DMS79 treated with DMSO at 0.1 percent for 48 hours (cell line): ENCODE data around the gene RPS6KB1.
A peak's percentile ranks its signal among the peaks of the same experiment; 100 is the strongest.
"Not testable (repeated sequence)": the region's sequence is repeated elsewhere in the genome, so short reads cannot be mapped to it uniquely, and the experiment has no call there.

ENCODE experiments used
- DNase-seq: peaks from one replicate; lab custom pipeline; 2025; lab: John Stamatoyannopoulos, UW

RPS6KB1 gene

DNA sequence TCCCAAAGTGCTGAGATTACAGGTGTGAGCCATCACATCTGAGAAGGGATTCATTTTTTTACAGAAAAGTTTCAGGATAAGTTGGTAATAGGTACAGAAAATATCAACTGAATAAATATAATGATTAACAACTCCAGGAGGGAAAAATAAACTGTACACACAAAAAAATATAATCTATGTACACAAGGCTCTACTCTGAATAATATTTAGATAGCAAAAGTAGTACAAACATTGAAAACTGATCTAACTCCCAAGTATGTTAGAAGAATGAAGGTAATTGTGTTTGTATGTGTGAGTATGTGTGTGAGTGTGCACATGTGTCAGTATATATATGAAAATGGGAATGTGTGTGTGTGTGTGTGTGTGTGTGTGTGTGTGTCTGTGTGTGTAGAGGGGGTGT is 20.6 kb upstream of the RPS6KB1 start:
- no peak for DNase-seq

DNA sequence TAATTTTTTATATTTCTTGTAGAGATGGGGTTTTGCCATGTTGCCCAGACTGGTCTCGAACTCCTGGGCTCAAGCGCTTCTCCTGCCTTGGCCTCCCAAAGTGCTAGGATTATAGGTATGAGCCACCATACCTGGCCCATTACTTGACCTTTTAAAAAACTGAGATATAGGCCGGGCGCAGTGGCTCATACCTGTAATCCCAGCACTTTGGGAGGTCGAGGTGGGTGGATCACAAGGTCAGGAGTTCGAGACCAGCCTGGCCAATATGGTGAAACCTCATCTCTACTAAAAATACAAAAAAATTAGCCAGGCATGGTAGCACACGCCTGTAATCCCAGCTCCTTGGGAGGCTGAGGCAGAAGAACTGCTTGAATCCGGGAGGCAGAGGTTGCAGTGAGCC is 19.5 kb upstream of the RPS6KB1 start:
- not testable (repeated sequence) for DNase-seq

GRCh38 chr17:59874376-59874775 is 18.5 kb upstream of the RPS6KB1 start:
- no peak for DNase-seq

- DNase-seq, result no peak
Observed at GRCh38 chr17:59876107-59876506, 16.8 kb upstream of the RPS6KB1 start.

DNA sequence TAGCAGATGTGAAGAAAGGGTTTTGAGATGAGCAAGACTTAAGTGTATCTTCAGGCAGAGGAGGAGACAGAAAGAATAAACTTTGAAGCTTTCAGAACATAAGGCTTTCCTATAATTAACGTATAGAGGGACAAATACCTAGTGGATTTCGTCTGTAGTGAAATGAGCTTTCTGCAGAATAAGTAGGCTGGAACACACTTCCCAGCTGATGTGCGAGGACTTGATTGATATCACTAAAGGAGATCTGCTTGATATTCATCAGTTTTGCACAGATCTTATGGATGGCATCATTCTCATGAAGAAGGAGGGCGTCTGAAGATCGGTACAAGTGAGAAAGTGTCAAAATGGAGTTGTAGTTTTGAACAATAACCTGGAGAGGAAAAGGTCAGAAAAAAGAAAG is 15.0 kb upstream of the RPS6KB1 start:
- no peak for DNase-seq

DNA sequence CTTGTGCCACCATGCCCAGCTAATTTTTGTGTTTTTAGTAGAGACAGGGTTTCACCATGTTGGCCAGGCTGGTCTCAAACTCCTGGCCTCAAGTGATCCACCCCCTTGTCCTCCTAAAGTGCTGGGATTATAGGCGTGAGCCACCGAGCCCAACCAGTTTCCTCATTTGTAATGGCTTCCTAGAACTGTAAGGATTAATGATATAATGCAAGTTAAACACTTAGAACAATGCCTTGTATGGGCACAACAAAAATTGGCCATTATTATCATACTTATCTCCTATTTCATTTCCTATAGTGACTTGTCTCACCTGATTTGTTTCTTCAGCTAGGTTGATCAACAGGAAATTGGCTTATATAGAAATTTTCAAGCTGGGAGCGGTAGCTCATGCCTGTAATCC is 14.3 kb upstream of the RPS6KB1 start:
- no peak for DNase-seq

- DNase-seq, result no peak
Observed at GRCh38 chr17:59884861-59885260, 8.1 kb upstream of the RPS6KB1 start.

- DNase-seq, result no peak
Observed at GRCh38 chr17:59888145-59888750, 4.7 kb upstream of the RPS6KB1 start.

DNA sequence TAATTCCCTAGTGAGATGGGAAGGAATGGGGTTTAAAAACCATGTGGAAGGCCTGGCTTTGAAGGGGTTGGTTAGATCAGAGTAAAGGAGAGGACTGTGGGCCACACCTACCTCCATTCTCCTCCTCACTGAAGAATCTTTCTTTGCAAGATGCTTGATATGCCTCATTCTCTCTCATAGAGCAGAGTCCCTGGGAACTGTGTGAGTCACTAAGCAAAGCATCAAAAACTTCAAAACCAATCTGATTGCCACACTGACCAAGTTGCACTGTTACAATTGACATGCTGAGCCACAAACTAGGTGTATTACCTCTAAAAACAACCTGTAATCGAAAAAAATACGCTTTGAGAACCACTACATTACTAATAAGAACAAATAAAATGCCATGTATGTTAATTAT is 2.2 kb upstream of the RPS6KB1 start:
- no peak for DNase-seq

DNA sequence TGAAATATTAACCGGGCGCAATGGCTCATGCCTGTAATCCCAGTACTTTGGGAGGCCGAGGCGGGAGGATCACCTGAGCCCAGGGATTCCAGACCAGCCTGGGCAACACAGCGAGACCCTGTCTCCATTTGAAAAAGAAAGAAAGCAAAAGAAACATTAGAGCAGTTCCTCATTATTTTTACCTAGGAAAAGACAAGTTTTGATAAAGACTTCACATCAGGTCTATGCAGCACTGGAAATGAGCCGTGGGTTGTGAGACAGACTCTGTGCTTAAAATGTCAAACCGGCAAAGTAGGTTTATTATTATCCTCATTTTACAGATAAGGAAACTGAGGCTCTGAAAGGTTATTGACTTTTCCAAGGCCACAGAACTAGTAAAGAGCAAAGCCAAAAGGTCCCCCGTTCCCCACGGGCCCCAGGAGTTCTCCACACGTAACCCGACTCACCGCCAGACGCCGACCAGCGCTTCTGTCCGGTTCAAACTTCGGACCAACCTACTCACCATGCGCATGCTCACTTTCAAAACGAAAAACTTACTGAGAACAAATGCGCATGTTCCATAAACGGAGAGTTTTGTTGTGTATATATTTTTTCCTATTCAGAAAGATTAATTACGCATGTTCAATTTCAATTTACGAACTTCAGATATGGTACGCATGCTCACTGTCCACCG is 534 bp upstream of the RPS6KB1 start:
- DNase-seq, result no peak

- DNase-seq, result peak; percentile 33
Observed at GRCh38 chr17:59893676-59894100, 767 bp downstream of the RPS6KB1 start.

- no peak for DNase-seq
Observed at GRCh38 chr17:59897090-59897489, 4.2 kb downstream of the RPS6KB1 start.

DNA sequence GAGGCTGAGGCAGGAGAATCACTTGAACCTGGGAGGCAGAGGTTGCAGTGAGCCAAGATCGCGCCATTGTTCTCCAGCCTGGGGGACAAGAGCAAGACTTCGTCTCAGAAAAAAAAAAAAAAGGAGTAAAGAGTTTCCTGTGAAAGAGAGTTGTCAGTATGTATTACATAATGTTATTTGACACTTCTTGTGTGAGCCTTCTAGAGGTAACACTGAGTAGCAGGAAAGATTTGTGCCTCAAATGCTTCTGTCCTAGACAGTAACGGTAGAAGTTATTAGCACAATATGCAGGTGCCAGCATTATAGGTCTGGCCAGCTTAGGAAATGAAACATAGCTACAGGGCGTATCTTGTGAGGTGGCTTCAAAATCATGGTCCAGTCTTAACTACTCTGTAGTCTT is 6.2 kb downstream of the RPS6KB1 start:
- no peak for DNase-seq

DNA sequence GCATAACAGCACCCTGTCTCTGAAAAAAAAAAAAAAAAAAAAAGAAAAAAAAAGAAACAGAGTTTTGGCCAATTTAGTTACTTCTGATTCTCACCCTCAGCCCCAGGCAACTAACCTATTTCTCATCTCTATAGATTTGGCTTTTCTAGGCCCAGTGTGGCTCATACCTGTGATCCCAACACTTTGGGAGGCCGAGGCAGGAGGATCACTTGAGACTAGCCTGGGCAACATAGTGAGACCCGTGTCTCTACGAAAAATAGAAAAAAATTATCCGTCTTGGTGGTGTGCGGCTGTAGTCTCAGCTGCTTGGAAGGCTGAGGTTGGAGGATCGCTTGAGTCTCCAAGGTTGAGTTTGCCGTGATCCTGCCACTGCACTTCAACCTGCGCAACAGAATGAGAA is 8.7 kb downstream of the RPS6KB1 start:
- DNase-seq, result no peak

DNA sequence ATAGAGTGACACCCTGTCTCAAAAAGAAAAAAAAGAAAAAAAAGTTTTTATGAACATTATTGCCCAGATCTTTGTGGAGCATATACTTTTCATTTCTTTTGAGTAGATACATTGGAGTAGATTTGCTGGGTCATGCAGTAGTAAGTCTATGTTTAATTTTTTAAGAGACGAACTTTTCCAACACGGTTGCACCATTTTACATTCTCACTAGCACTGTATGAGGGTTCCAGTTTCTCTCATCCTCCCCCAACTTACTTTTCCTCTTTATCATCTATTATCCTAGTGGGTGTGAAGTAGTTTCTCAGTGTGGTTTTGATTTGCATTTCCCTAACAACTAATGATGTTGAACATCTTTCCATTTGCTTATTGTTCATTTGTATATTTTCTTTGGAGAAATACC is 10.5 kb downstream of the RPS6KB1 start:
- no peak for DNase-seq

GRCh38 chr17:59907467-59907866 is 14.5 kb downstream of the RPS6KB1 start:
- no peak for DNase-seq

DNA sequence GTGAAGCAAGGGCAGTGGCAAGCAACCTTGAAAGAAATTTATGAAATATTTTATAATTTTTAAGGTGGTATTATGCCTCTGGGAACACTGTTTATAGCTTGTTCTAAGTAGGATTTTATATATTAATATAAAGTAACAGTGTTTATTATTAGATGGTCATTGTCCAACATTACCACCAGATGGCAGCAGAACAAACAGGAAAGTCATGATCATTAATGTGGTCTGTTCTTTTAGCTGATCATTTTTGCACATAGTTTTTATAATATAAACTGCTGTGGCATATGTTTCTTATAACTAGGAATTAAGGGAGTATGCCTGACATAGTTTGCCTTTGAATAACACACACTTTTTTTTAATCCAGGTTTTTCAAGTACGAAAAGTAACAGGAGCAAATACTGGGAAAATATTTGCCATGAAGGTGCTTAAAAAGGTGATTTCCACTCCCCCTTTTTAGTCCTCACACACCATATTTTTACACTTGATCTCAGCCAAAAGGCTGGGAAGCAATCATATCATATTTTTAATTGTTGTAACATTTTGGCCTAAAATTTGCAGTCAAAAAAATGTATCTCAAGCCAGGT is 21.4 kb downstream of the RPS6KB1 start:
- DNase-seq, result peak; percentile 30

- no peak for DNase-seq
Observed at GRCh38 chr17:59916446-59916845, 23.5 kb downstream of the RPS6KB1 start.

- not testable (repeated sequence) for DNase-seq
Observed at GRCh38 chr17:59920637-59921036, 27.7 kb downstream of the RPS6KB1 start.

DNA sequence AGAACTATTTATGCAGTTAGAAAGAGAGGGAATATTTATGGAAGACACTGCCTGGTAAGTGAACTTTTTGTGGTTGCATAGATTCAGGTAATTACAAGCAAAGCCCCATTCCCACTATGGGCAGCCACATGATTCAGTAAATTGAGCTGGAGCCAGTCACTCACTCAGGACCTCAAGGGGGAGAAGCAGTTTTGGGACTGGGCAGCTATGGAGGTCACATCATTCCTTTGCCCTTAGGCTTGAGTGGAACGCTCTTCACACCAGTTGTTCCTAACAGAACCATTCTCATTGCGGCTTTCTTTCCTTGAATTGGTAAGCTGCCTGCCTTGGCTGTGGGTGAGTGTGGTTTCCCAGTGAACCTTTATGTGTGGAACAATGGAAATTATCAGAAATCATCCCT is 37.2 kb downstream of the RPS6KB1 start:
- not testable (repeated sequence) for DNase-seq

DNA sequence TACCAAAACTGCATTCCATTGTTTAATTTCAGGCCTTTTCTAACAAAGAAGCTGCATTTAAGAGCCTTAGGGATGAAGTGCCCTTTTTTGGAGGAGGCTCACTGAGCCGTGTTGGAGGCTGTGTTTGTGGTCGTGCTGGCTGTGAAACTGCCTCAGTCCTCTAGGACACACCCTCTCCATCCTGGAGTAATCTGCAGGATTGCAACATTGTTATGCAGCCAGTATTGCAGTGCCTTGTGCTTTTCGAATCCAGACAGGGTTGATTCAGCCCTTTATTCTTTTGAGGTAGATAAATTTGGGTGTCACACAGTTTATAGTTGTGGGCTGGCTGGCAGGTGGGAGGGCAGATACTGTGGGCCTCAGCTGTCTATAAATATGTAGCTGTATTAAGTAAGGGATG is 37.8 kb downstream of the RPS6KB1 start:
- DNase-seq, result not testable (repeated sequence)

GRCh38 chr17:59933317-59933716 is 40.4 kb downstream of the RPS6KB1 start:
- DNase-seq, result not testable (repeated sequence)

DNA sequence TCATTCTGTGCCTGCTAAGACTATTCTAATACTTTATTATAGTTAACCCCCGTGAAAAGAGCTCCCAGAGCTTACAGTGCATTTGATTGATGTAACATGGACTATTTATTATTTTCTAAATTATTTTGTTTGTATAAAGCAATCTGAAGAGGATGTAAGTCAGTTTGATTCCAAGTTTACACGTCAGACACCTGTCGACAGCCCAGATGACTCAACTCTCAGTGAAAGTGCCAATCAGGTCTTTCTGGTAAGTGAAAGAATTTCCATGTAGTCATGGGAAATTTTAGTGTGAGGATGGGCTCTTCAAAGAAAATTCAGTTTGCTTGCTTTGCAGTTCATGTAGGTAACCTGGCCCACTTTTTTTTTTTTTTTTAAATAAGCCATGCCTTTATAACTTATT is 47.8 kb downstream of the RPS6KB1 start:
- DNase-seq, result not testable (repeated sequence)

GRCh38 chr17:59941131-59941530 is 48.2 kb downstream of the RPS6KB1 start:
- DNase-seq, result no peak
